K562 (cell line): ENCODE data around the gene OLIG1. TPM values are rescaled to one million over a fixed set of nuclear protein-coding genes. Genes with fewer than 3 reads are reported as not detected.

ENCODE experiments used
- ATAC-seq: fragments of 200-7000 bp; cut with Tn5 transposase; 3 replicates; pipeline ENCODE4 v1.9.1; 2020; ENCODE audit warnings: moderate library complexity
- BruUV-seq: library from RNA; stranded (reverse); fragments of 400-500 nt; replicated peaks from 2 replicates; lab custom pipeline; 2021; lab: Mats Ljungman, UMichigan
- CTCF ChIA-PET: fragments of 300-600 bp; formaldehyde crosslinking; extraction: SDS; loops from one replicate; lab custom pipeline; 2021; ENCODE audit warnings: low intra/inter-chr PET ratio; lab: Yijun Ruan, JAX
- POLR2A ChIA-PET: fragments of 300-600, 350-650 bp; sonication (Branson Sonifier 250); formaldehyde crosslinking; extraction: SDS; loops from one replicate; lab custom pipeline; 2021; ENCODE audit warnings: antibody characterized with exemption, inconsistent platforms; lab: Yijun Ruan, JAX
- DNase-seq, 4 experiments: peaks; one replicate each; pipeline versions ENCODE4 v3.0.0 to v3.0.0-alpha.2; 2011 to 2018; ENCODE audit warnings: low spot score in 3 of 4, mixed read lengths in 3 of 4; ENCODE audit errors: extremely low read depth in 1 of 4
- FAIRE-seq: peaks from 2 replicates; lab custom pipeline; 2011; peaks lifted over from hg19 to GRCh38; lab: Jason Lieb, UNC
- H2AFZ ChIP-seq: 2 replicates; pipeline ENCODE4 v1.6.0; 2011; ENCODE audit warnings: low read depth, low read length, control low read depth, inconsistent platforms
- H3K27ac ChIP-seq: fragments of 200-600 bp; 3 replicates; pipeline ENCODE4 v1.8.0; 2011; ENCODE audit warnings: low read depth, mild to moderate bottlenecking, control low read depth, inconsistent platforms, low read length, moderate library complexity, mixed read lengths; ENCODE audit errors: extremely low read depth
- H3K27me3 ChIP-seq, 2 experiments: fragments of 300-600 bp in 1 of 2; 2 replicates in 1 of 2; 3 replicates in 1 of 2; pipeline versions ENCODE4 v1.6.0 to v1.8.0; 2011; ENCODE audit warnings: inconsistent platforms in 2 of 2, low read length in 2 of 2, mild to moderate bottlenecking in 1 of 2, mixed read lengths in 1 of 2, moderate library complexity in 1 of 2; ENCODE audit not compliant: control insufficient read depth in 2 of 2, insufficient read depth in 2 of 2
- H3K36me3 ChIP-seq: fragments of 300-600 bp; 3 replicates; pipeline ENCODE4 v1.8.0; 2011; ENCODE audit warnings: mild to moderate bottlenecking, low read length, inconsistent platforms; ENCODE audit not compliant: control insufficient read depth, insufficient read depth
- H3K4me1 ChIP-seq, 2 experiments: fragments of 200-600 bp in 1 of 2; replicated peaks in 1 of 2; 2 replicates in 1 of 2; 3 replicates in 1 of 2; pipeline versions ENCODE4 v1.5.1 to v1.8.0; 2011; ENCODE audit warnings: inconsistent platforms in 2 of 2, low read length in 2 of 2, mild to moderate bottlenecking in 1 of 2, mixed read lengths in 1 of 2, moderate library complexity in 1 of 2; ENCODE audit not compliant: control insufficient read depth in 2 of 2, insufficient read depth in 2 of 2
- H3K4me2 ChIP-seq: 2 replicates; pipeline ENCODE4 v1.6.1; 2011; ENCODE audit warnings: low read length, control low read depth, inconsistent platforms, mixed read lengths; ENCODE audit not compliant: insufficient read depth
- H3K4me3 ChIP-seq: fragments of 200-600 bp; sonication (generic), shearing (Covaris generic); 2 replicates; pipeline ENCODE4 v1.5.1; 2016; ENCODE audit warnings: control low read depth, inconsistent platforms
- H3K79me2 ChIP-seq: fragments of 200-600 bp; 3 replicates; pipeline ENCODE4 v1.8.0; 2011; ENCODE audit warnings: low read length, inconsistent platforms; ENCODE audit not compliant: control insufficient read depth, insufficient read depth
- H3K9ac ChIP-seq, 2 experiments: 2 replicates each; pipeline versions ENCODE4 v1.6.0 to v1.6.1; 2011; ENCODE audit warnings: low read depth in 2 of 2, low read length in 2 of 2, control low read depth in 1 of 2, inconsistent platforms in 1 of 2, mild to moderate bottlenecking in 1 of 2, mixed read lengths in 1 of 2; ENCODE audit not compliant: insufficient read depth in 1 of 2
- H3K9me1 ChIP-seq: one replicate; pipeline ENCODE4 v1.6.0; 2011; ENCODE audit warnings: inconsistent platforms, mild to moderate bottlenecking, low read length, moderate library complexity; ENCODE audit not compliant: control insufficient read depth, insufficient read depth
- H3K9me3 ChIP-seq: replicated peaks from 2 replicates; pipeline ENCODE4 v1.5.1; 2011; ENCODE audit warnings: low read depth, low read length, inconsistent platforms; ENCODE audit not compliant: control insufficient read depth, insufficient read depth
- H4K20me1 ChIP-seq: replicated peaks from 2 replicates; pipeline ENCODE4 v1.6.1; 2011; ENCODE audit warnings: low read length, inconsistent platforms, mixed read lengths; ENCODE audit not compliant: control insufficient read depth, insufficient read depth
- POLR2B ChIP-seq: fragments of 450-650 bp; IDR thresholded peaks from 2 replicates; pipeline ENCODE4 v1.6.1; 2018; ENCODE audit warnings: low read depth; ENCODE audit not compliant: partially characterized antibody
- SRSF7 ChIP-seq: fragments of 200-400 bp; formaldehyde crosslinking; optimal IDR thresholded peaks from 2 replicates; pipeline ENCODE3; 2017; ENCODE audit warnings: mild to moderate bottlenecking, low read depth, low read length
- TAF7 ChIP-seq: fragments of 450-650 bp; IDR thresholded peaks from 2 replicates; pipeline ENCODE4 v1.6.1; 2016; ENCODE audit warnings: missing genetic modification characterization, missing compliant biosample characterization
- ZNF239 ChIP-seq: fragments of 250-450 bp; sonication (Bioruptor Pico); IDR thresholded peaks from 2 replicates; pipeline ENCODE4 v1.4.0; 2020; ENCODE audit warnings: mild to moderate bottlenecking
- WGBS: fragments of 100-300 bp; shearing (Covaris generic); methylation state at CpG from one replicate; pipeline ENCODE4 v1.1.6; 2016; ENCODE audit warnings: low coverage, mixed read lengths; ENCODE audit not compliant: insufficient coverage; ENCODE audit errors: missing lambda C conversion rate; 5-methylcytosine and 5-hydroxymethylcytosine counted together
- in situ Hi-C: fragments of 300-500 bp; cut with MboI; formaldehyde crosslinking; loops from 4 replicates; pipeline ENCODE4 v1.15.0; 2018; ENCODE audit warnings: inconsistent platforms, mixed read lengths
- intact Hi-C: fragments of 100-400 bp; cut with micrococcal nuclease; formaldehyde crosslinking; loops from 2 replicates; pipeline ENCODE4 v1.14.2; 2022
- polyA plus RNA-seq, 8 experiments: library from polyadenylated mRNA; depleted of rRNA in 4 of 8; stranded (reverse) in 5 of 8; unstranded in 3 of 8; fragments of >200 nt; fragmentation: Nextera tagmentation in 2 of 8; fragmentation: Illumina TruSeq in 1 of 8; extraction: Ambion mirVana in 2 of 8; extraction: Trizol in 1 of 8; gene quantifications; 2 replicates each; pipeline versions ENCODE4 v1.2.1 to v1.2.3, GENCODE V29; 2011 to 2014; ENCODE audit warnings: inconsistent platforms in 1 of 8, missing spikeins in 1 of 8
- total RNA-seq, 7 experiments: library from RNA; depleted of rRNA in 6 of 7; stranded (reverse); fragments of >200 nt in 6 of 7; fragmentation: Illumina TruSeq in 2 of 7; extraction: Trizol in 2 of 7; gene quantifications; 2 replicates each; pipeline versions ENCODE4 v1.2.1 to v1.2.3, GENCODE V29; 2011 to 2021; ENCODE audit warnings: low replicate concordance in 1 of 7
- TF ChIP-seq, protein P1 (sequence below): fragments of 450-650 bp; IDR thresholded peaks from 2 replicates; pipeline ENCODE4 v1.6.1; 2017; ENCODE audit warnings: mild to moderate bottlenecking, moderate library complexity

OLIG1 gene
- total and polyA plus RNA-seq, 9 of the 15 experiments (the other 6 are each of a cell fraction or from before 2014, with no cell fraction given) = not detected

DNA sequence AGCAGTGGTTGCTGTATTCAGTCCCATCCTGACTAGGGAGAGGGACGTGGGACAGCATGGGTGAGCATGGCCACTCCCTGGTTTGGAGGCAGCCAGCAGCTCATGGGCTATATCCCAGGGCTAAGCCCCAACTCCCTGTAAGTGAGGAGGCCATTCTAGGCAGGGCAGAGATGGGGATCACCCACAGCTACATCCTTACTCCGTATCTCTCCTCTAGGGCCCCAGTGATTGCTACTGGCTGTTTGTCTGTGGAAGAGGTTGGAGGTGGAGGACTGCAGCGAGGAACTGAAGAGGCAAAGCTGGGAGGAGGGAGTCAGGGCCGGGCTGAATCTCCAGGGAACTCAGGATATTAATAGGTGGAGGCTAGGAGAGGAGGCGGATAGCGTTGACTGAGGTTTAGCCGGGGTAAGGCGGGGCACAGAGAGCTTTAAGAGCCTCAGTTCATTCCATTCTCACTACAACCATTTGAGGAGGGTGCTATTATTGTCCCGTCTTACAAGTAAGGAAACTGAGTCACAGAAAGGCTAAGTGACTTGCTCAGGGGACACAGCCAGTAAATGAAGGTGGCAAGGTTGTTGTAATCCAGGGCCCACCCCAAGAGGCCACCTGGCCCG is 37.4 kb upstream of the OLIG1 start:
- peaks cover 0 to 6% of the 10 kb centered on the region in 2 experiments; a peak in 1 of 5 replicates for H3K4me1 ChIP-seq
- TF ChIP-seq, protein P1, sequence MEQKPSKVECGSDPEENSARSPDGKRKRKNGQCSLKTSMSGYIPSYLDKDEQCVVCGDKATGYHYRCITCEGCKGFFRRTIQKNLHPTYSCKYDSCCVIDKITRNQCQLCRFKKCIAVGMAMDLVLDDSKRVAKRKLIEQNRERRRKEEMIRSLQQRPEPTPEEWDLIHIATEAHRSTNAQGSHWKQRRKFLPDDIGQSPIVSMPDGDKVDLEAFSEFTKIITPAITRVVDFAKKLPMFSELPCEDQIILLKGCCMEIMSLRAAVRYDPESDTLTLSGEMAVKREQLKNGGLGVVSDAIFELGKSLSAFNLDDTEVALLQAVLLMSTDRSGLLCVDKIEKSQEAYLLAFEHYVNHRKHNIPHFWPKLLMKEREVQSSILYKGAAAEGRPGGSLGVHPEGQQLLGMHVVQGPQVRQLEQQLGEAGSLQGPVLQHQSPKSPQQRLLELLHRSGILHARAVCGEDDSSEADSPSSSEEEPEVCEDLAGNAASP = no peak
- TF ChIP-seq SRSF7 = no peak
- no peak for TF ChIP-seq TAF7 (tag)
- no peak for TF ChIP-seq POLR2B
- no peak for TF ChIP-seq ZNF239 (CRISPR knock-in tag)
- ATAC-seq = no peak; the same call in 2 of the 3 replicates
- no peak for DNase-seq
- H2AFZ ChIP-seq = no peak overlapping the region
- no peak overlapping the region for H3K4me3 ChIP-seq
- in situ Hi-C loops = no loop called here
- H3K4me2 ChIP-seq = no peak overlapping the region
- no peak overlapping the region for H3K27ac ChIP-seq
- no peak for FAIRE-seq
- WGBS = 0% methylated on average over 10 of the region's 10 CpGs
- H3K9ac ChIP-seq = no peak overlapping the region
- intact Hi-C loops = no loop called here
- H3K9me1 ChIP-seq = no peaks in the 10 kb centered on the region
- H3K9me3 ChIP-seq = no peaks in the 10 kb centered on the region
- no peaks in the 10 kb centered on the region for H3K36me3 ChIP-seq
- POLR2A ChIA-PET = interaction anchor here (0.5 to 0.7 kb wide), 2 partner anchors 157 to 395 kb away, joined by 3 to 4 read pairs; no protein-coding TSS in a partner anchor
- H3K27me3 ChIP-seq = peaks cover 30 to 66% of the 10 kb centered on the region in 2 experiments
- peaks cover 8% of the 10 kb centered on the region; the same call in 1 of the 2 replicates for H4K20me1 ChIP-seq
- CTCF ChIA-PET = no interaction called here
- H3K79me2 ChIP-seq = no peaks in the 10 kb centered on the region
- BruUV-seq = no TSS peak
